ENCODE data around the gene FBXO8.

FBXO8 gene

DNA sequence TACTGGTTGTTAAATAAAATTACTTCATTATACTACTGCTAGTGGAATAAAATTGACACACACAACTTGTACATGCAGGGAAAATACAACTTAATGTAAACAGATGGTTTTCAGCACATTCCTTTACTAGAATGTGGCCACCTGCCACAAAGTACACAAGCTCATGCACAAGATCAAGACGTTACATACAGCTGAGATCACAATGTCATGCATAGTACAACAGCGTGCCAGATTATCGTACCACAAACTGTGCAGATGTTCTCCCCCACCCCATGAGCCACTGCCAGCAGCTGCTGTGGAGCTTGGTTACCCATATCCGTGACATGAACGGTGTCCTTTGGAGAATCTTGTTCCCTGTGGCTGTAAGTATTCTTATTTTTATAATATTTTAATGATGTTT, 27.7 kb downstream of the FBXO8 start (continued):
- TF ChIP-seq, protein P1, sequence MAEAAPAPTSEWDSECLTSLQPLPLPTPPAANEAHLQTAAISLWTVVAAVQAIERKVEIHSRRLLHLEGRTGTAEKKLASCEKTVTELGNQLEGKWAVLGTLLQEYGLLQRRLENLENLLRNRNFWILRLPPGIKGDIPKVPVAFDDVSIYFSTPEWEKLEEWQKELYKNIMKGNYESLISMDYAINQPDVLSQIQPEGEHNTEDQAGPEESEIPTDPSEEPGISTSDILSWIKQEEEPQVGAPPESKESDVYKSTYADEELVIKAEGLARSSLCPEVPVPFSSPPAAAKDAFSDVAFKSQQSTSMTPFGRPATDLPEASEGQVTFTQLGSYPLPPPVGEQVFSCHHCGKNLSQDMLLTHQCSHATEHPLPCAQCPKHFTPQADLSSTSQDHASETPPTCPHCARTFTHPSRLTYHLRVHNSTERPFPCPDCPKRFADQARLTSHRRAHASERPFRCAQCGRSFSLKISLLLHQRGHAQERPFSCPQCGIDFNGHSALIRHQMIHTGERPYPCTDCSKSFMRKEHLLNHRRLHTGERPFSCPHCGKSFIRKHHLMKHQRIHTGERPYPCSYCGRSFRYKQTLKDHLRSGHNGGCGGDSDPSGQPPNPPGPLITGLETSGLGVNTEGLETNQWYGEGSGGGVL (tag by site-specific recombination; IDR thresholded peaks at IDR 0.05), result peak; percentile 21; the same call in 1 of the 2 replicates
- TF ChIP-seq, protein P2, sequence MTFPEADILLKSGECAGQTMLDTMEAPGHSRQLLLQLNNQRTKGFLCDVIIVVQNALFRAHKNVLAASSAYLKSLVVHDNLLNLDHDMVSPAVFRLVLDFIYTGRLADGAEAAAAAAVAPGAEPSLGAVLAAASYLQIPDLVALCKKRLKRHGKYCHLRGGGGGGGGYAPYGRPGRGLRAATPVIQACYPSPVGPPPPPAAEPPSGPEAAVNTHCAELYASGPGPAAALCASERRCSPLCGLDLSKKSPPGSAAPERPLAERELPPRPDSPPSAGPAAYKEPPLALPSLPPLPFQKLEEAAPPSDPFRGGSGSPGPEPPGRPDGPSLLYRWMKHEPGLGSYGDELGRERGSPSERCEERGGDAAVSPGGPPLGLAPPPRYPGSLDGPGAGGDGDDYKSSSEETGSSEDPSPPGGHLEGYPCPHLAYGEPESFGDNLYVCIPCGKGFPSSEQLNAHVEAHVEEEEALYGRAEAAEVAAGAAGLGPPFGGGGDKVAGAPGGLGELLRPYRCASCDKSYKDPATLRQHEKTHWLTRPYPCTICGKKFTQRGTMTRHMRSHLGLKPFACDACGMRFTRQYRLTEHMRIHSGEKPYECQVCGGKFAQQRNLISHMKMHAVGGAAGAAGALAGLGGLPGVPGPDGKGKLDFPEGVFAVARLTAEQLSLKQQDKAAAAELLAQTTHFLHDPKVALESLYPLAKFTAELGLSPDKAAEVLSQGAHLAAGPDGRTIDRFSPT (tag by site-specific recombination; IDR thresholded peaks at IDR 0.05), result 0 out of 2 replicates have a peak, but pooled peaks have one; percentile 4
- TF ChIP-seq ZNF701 (tag by site-specific recombination; IDR thresholded peaks at IDR 0.05), result no peak
- TF ChIP-seq, protein P3, sequence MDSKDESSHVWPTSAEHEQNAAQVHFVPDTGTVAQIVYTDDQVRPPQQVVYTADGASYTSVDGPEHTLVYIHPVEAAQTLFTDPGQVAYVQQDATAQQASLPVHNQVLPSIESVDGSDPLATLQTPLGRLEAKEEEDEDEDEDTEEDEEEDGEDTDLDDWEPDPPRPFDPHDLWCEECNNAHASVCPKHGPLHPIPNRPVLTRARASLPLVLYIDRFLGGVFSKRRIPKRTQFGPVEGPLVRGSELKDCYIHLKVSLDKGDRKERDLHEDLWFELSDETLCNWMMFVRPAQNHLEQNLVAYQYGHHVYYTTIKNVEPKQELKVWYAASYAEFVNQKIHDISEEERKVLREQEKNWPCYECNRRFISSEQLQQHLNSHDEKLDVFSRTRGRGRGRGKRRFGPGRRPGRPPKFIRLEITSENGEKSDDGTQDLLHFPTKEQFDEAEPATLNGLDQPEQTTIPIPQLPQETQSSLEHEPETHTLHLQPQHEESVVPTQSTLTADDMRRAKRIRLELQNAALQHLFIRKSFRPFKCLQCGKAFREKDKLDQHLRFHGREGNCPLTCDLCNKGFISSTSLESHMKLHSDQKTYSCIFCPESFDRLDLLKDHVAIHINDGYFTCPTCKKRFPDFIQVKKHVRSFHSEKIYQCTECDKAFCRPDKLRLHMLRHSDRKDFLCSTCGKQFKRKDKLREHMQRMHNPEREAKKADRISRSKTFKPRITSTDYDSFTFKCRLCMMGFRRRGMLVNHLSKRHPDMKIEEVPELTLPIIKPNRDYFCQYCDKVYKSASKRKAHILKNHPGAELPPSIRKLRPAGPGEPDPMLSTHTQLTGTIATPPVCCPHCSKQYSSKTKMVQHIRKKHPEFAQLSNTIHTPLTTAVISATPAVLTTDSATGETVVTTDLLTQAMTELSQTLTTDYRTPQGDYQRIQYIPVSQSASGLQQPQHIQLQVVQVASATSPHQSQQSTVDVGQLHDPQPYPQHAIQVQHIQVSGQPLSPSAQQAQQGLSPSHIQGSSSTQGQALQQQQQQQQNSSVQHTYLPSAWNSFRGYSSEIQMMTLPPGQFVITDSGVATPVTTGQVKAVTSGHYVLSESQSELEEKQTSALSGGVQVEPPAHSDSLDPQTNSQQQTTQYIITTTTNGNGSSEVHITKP (tag by site-specific recombination; IDR thresholded peaks at IDR 0.05), result peak; percentile 43; the same call in 1 of the 2 replicates

DNA sequence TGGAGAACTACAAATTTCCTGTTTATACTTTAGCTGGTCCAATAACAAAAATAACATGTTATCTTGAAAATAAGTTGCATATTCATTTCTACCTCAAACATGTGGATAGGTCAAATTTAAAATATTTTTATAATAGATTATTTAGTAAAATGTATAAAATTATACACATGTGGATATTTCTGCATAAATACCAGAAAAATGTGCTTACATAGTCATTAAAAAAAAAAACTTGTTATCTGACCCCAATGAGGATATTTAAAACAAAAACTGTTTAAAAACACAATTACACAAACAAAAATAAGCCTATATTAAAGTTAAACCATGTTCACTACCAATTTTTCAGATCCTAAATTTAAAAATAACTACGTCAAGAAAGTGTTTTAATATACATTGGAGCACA, 28.1 kb downstream of the FBXO8 start:
- Histone ChIP-seq H3K4me1 (ENCODE audit: control insufficient read depth, insufficient read depth, low read length) (peaks cover 10% of the 10 kb centered on the region; the same call in 1 of the 2 replicates), H3K9me3 (ENCODE audit: control insufficient read depth, insufficient read depth, low read depth, low read length) (no peaks in the 10 kb centered on the region), H3K36me3 (ENCODE audit: control insufficient read depth in 2 of 2, insufficient read depth in 1 of 2, low read length in 2 of 2) (no peaks in the 10 kb centered on the region), H3K4me3 (ENCODE audit: low read depth, low read length) (no peak overlapping the region), H3K27ac (ENCODE audit: extremely low read depth, low read depth, low read length) (no peak overlapping the region)
- POLR2A ChIA-PET, result no interaction called here
- CTCF ChIA-PET, result interaction anchor here (0.6 kb wide), 1 partner anchor 115 kb away, joined by 3 read pairs; no protein-coding TSS in a partner anchor
- TF ChIP-seq SP7 (tag by site-specific recombination; IDR thresholded peaks at IDR 0.05) (no peak), ZNF391 (tag by site-specific recombination; IDR thresholded peaks at IDR 0.05; ENCODE audit: borderline replicate concordance, low read depth) (no peak), ZNF785 (tag by site-specific recombination; IDR thresholded peaks at IDR 0.05) (no peak), ZNF670 (tag by site-specific recombination; IDR thresholded peaks at IDR 0.05; ENCODE audit: low read depth) (no peak)

DNA sequence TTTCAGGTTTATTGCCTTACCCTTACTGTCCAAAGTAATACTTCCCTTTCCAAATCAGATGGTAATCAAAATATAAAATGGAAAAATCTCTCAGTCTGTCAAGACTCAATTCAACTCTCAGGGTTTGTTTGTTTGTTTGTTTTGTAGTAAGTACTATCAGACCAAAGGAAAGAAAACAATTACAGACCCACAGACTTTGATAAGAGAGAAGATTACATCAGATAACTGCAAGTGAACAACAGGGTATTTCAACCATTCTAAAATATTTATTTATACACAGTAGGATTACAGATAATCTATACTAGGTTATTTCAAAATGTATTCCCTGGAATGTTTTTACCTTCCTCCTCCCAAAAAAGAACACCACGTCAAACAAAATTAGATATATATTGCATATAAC, 28.9 kb downstream of the FBXO8 start:
- TF ChIP-seq TCF7L2 (IDR thresholded peaks at IDR 0.05; ENCODE audit: borderline replicate concordance, low read depth, low read length) (peak; percentile 88; the same call in 1 of the 2 replicates), FEZF1 (tag by site-specific recombination; IDR thresholded peaks at IDR 0.05) (peak; percentile 76), ZNF2 (tag by site-specific recombination; IDR thresholded peaks at IDR 0.05) (no peak)
- Histone ChIP-seq H3K4me3 (ENCODE audit: low read depth, low read length) (no peak overlapping the region), H3K9me3 (ENCODE audit: control insufficient read depth, insufficient read depth, low read depth, low read length) (no peaks in the 10 kb centered on the region), H3K36me3 (ENCODE audit: control insufficient read depth in 2 of 2, insufficient read depth in 1 of 2, low read length in 2 of 2) (no peaks in the 10 kb centered on the region), H3K4me1 (ENCODE audit: control insufficient read depth, insufficient read depth, low read length) (peaks cover 10% of the 10 kb centered on the region; the same call in 1 of the 2 replicates), H3K27ac (ENCODE audit: extremely low read depth, low read depth, low read length) (no peak overlapping the region)
- CTCF ChIA-PET, result no interaction called here
- POLR2A ChIA-PET, result no interaction called here

DNA sequence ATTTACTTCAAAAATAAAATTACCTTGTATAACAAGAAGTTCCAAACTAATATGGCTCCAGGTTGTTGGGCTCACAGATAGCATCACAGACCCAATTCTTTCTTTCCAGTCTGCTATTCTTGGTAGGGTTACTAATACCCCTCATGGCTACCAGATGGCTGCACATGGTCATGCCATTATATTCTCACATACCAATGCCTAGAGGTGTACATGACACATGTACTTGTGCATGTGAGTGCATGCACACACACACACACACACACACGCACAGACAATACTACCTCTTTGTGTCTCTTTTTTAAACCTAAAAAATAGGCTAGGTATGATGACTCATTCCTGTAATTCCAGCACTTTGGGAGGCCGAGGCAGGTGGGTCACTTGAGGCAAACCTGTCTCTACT, 31.1 kb downstream of the FBXO8 start:
- H3K9me3 ChIP-seq (ENCODE audit: control insufficient read depth, insufficient read depth, low read depth, low read length), result no peaks in the 10 kb centered on the region
- H3K4me3 ChIP-seq (ENCODE audit: low read depth, low read length), result no peak overlapping the region
- H3K27ac ChIP-seq (ENCODE audit: extremely low read depth, low read depth, low read length), result no peak overlapping the region
- ChIA-PET CTCF (no interaction called here), POLR2A (no interaction called here)
- no peaks in the 10 kb centered on the region for H3K36me3 ChIP-seq (ENCODE audit: control insufficient read depth in 2 of 2, insufficient read depth in 1 of 2, low read length in 2 of 2)
- peaks cover 14% of the 10 kb centered on the region; the same call in 1 of the 2 replicates for H3K4me1 ChIP-seq (ENCODE audit: control insufficient read depth, insufficient read depth, low read length)
- TF ChIP-seq, protein P4, sequence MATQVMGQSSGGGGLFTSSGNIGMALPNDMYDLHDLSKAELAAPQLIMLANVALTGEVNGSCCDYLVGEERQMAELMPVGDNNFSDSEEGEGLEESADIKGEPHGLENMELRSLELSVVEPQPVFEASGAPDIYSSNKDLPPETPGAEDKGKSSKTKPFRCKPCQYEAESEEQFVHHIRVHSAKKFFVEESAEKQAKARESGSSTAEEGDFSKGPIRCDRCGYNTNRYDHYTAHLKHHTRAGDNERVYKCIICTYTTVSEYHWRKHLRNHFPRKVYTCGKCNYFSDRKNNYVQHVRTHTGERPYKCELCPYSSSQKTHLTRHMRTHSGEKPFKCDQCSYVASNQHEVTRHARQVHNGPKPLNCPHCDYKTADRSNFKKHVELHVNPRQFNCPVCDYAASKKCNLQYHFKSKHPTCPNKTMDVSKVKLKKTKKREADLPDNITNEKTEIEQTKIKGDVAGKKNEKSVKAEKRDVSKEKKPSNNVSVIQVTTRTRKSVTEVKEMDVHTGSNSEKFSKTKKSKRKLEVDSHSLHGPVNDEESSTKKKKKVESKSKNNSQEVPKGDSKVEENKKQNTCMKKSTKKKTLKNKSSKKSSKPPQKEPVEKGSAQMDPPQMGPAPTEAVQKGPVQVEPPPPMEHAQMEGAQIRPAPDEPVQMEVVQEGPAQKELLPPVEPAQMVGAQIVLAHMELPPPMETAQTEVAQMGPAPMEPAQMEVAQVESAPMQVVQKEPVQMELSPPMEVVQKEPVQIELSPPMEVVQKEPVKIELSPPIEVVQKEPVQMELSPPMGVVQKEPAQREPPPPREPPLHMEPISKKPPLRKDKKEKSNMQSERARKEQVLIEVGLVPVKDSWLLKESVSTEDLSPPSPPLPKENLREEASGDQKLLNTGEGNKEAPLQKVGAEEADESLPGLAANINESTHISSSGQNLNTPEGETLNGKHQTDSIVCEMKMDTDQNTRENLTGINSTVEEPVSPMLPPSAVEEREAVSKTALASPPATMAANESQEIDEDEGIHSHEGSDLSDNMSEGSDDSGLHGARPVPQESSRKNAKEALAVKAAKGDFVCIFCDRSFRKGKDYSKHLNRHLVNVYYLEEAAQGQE (tag by site-specific recombination; IDR thresholded peaks at IDR 0.05), result no peak
- no peak for TF ChIP-seq ZSCAN30 (tag by site-specific recombination; IDR thresholded peaks at IDR 0.05)
- TF ChIP-seq, protein P3 (tag by site-specific recombination; IDR thresholded peaks at IDR 0.05), result no peak
- TF ChIP-seq SP2 (tag by site-specific recombination; IDR thresholded peaks at IDR 0.05), result no peak

Measured in HEK293 (cell line).